Trophoblast cell (in vitro differentiated cells and primary cell): ENCODE measurements around the gene ADCY3.

Experiments
- DNase-seq, 2 donors: peaks; one replicate each; pipeline ENCODE4 v3.0.0-alpha.2; 2016
- H2AFZ ChIP-seq: 2 replicates; pipeline ENCODE4 v1.6.1; 2013; ENCODE audit warnings: low read length, moderate library complexity, mild to moderate bottlenecking; ENCODE audit not compliant: insufficient read depth, poor library complexity
- H2AK5ac ChIP-seq: 2 replicates; pipeline ENCODE4 v1.6.1; 2013; ENCODE audit warnings: mild to moderate bottlenecking, low read length
- H2BK120ac ChIP-seq: 2 replicates; pipeline ENCODE4 v1.6.1; 2013; ENCODE audit warnings: low read length, mild to moderate bottlenecking, moderate library complexity; ENCODE audit not compliant: insufficient read depth, poor library complexity
- H2BK12ac ChIP-seq: 2 replicates; pipeline ENCODE4 v1.6.1; 2013; ENCODE audit warnings: mild to moderate bottlenecking, low read length, moderate library complexity
- H2BK5ac ChIP-seq: 2 replicates; pipeline ENCODE4 v1.6.1; 2013; ENCODE audit warnings: low read length, low read depth, moderate library complexity, mild to moderate bottlenecking; ENCODE audit not compliant: poor library complexity
- H3K14ac ChIP-seq: 2 replicates; pipeline ENCODE4 v1.6.1; 2013; ENCODE audit warnings: mild to moderate bottlenecking, low read length
- H3K18ac ChIP-seq: 2 replicates; pipeline ENCODE4 v1.6.1; 2013; ENCODE audit warnings: mild to moderate bottlenecking, low read length
- H3K23ac ChIP-seq: 2 replicates; pipeline ENCODE4 v1.6.1; 2013; ENCODE audit warnings: low read length
- H3K27ac ChIP-seq: 2 replicates; pipeline ENCODE4 v1.5.1; 2013; ENCODE audit warnings: low read depth, mild to moderate bottlenecking, inconsistent platforms, low read length, moderate library complexity
- H3K27me3 ChIP-seq: 2 replicates; pipeline ENCODE4 v1.6.1; 2013; ENCODE audit warnings: inconsistent platforms, mild to moderate bottlenecking, low read length, moderate library complexity; ENCODE audit not compliant: insufficient read depth
- H3K36me3 ChIP-seq, 2 experiments: 1 replicate in 1 of 2; 2 replicates in 1 of 2; pipeline ENCODE4 v1.6.1; 2013; ENCODE audit warnings: low read length in 2 of 2, mild to moderate bottlenecking in 2 of 2, moderate library complexity in 1 of 2; ENCODE audit not compliant: insufficient read depth in 2 of 2, control insufficient read depth in 1 of 2
- H3K4ac ChIP-seq: 2 replicates; pipeline ENCODE4 v1.6.1; 2013; ENCODE audit warnings: low read depth, mild to moderate bottlenecking, low read length, moderate library complexity
- H3K4me1 ChIP-seq, 2 experiments: 1 replicate in 1 of 2; 2 replicates in 1 of 2; pipeline ENCODE4 v1.6.1; 2013; ENCODE audit warnings: low read length in 2 of 2, mild to moderate bottlenecking in 2 of 2, moderate library complexity in 1 of 2; ENCODE audit not compliant: insufficient read depth in 2 of 2, control insufficient read depth in 1 of 2
- H3K4me2 ChIP-seq: 2 replicates; pipeline ENCODE4 v1.6.1; 2013; ENCODE audit warnings: inconsistent platforms, mild to moderate bottlenecking, low read length, moderate library complexity
- H3K4me3 ChIP-seq: 2 replicates; pipeline ENCODE4 v1.5.1; 2013; ENCODE audit warnings: mild to moderate bottlenecking, low read depth, low read length, inconsistent platforms
- H3K79me1 ChIP-seq: one replicate; pipeline ENCODE4 v1.6.1; 2013; ENCODE audit warnings: low read length
- H3K79me2 ChIP-seq: 2 replicates; pipeline ENCODE4 v1.6.1; 2013; ENCODE audit warnings: low read length, mild to moderate bottlenecking; ENCODE audit not compliant: control insufficient read depth, insufficient read depth, poor library complexity
- H3K9ac ChIP-seq: 2 replicates; pipeline ENCODE4 v1.6.1; 2013; ENCODE audit warnings: mild to moderate bottlenecking, low read length
- H3K9me3 ChIP-seq: 2 replicates; pipeline ENCODE4 v1.6.1; 2013; ENCODE audit warnings: low read depth, mild to moderate bottlenecking, control low read depth, inconsistent platforms, low read length; ENCODE audit not compliant: insufficient read depth
- H4K12ac ChIP-seq: 2 replicates; pipeline ENCODE4 v1.6.1; 2013; ENCODE audit warnings: low read depth, mild to moderate bottlenecking, low read length, moderate library complexity
- H4K8ac ChIP-seq: 2 replicates; pipeline ENCODE4 v1.6.1; 2013; ENCODE audit warnings: low read depth, mild to moderate bottlenecking, low read length, moderate library complexity
- H4K91ac ChIP-seq: one replicate; pipeline ENCODE4 v1.6.1; 2013; ENCODE audit warnings: low read depth, mild to moderate bottlenecking, low read length, moderate library complexity
- WGBS: extraction: QIAGEN DNeasy Blood & Tissue Kit; methylation state at CpG from one replicate; pipeline ENCODE4 v1.1.7; 2013; ENCODE audit warnings: missing lambda C conversion rate; ENCODE audit not compliant: insufficient read length, insufficient coverage; ENCODE audit errors: extremely low coverage; 5-methylcytosine and 5-hydroxymethylcytosine counted together

The ADCY3 gene

GRCh38 chr2:24926602-24927252 lies 6.7 kb upstream of the ADCY3 start:
- H3K14ac ChIP-seq, result no peak overlapping the region
- H4K91ac ChIP-seq, result no peak overlapping the region
- no peak overlapping the region for H2BK12ac ChIP-seq
- no peak overlapping the region for H4K8ac ChIP-seq
- H3K4ac ChIP-seq, result no peak overlapping the region
- no peaks in the 10 kb centered on the region for H3K9me3 ChIP-seq
- H4K12ac ChIP-seq, result no peak overlapping the region
- no peaks in the 10 kb centered on the region for H3K79me2 ChIP-seq
- H3K4me1 ChIP-seq, result no peaks in the 10 kb centered on the region
- no peak overlapping the region for H2BK120ac ChIP-seq
- H3K79me1 ChIP-seq, result no peaks in the 10 kb centered on the region
- no peak overlapping the region for H2AK5ac ChIP-seq
- no peak overlapping the region for H3K4me2 ChIP-seq
- H2BK5ac ChIP-seq, result no peak overlapping the region
- H3K36me3 ChIP-seq, result no peaks in the 10 kb centered on the region
- no peak overlapping the region for H3K23ac ChIP-seq
- H2AFZ ChIP-seq, result no peak overlapping the region
- no peak overlapping the region for H3K27ac ChIP-seq
- no peak overlapping the region for H3K18ac ChIP-seq
- peak in 1 of 2 donors; percentile 36 for DNase-seq
- H3K27me3 ChIP-seq, result no peaks in the 10 kb centered on the region
- no CpG with 5 or more reads among the region's 33 CpGs for WGBS
- H3K4me3 ChIP-seq, result no peak overlapping the region
- H3K9ac ChIP-seq, result peak overlapping the region; percentile 29

GRCh38 chr2:24926220-24926601 lies 6.2 kb upstream of the ADCY3 start:
- Histone ChIP-seq H3K27ac (no peak overlapping the region), H2AFZ (no peak overlapping the region), H2AK5ac (no peak overlapping the region), H4K8ac (no peak overlapping the region), H3K9me3 (no peaks in the 10 kb centered on the region), H3K79me1 (no peaks in the 10 kb centered on the region), H3K79me2 (no peaks in the 10 kb centered on the region), H4K91ac (no peak overlapping the region), H3K36me3 (no peaks in the 10 kb centered on the region), H4K12ac (no peak overlapping the region), H2BK120ac (no peak overlapping the region), H3K4me2 (no peak overlapping the region), H3K27me3 (no peaks in the 10 kb centered on the region), H3K4me1 (no peaks in the 10 kb centered on the region), H3K4ac (no peak overlapping the region), H2BK5ac (no peak overlapping the region), H3K14ac (no peak overlapping the region), H3K23ac (no peak overlapping the region), H3K4me3 (no peak overlapping the region), H2BK12ac (no peak overlapping the region), H3K9ac (no peak overlapping the region), H3K18ac (no peak overlapping the region)
- WGBS, result no CpG with 5 or more reads among the region's 14 CpGs
- no peak for DNase-seq

- Histone ChIP-seq H3K79me2 (no peaks in the 10 kb centered on the region), H3K27ac (no peak overlapping the region), H3K79me1 (no peaks in the 10 kb centered on the region), H3K9me3 (no peaks in the 10 kb centered on the region), H3K18ac (no peak overlapping the region), H3K4me3 (no peak overlapping the region), H2BK5ac (no peak overlapping the region), H2BK120ac (no peak overlapping the region), H4K91ac (no peak overlapping the region), H3K4ac (no peak overlapping the region), H3K27me3 (no peaks in the 10 kb centered on the region), H3K4me2 (no peak overlapping the region), H4K12ac (no peak overlapping the region), H2BK12ac (no peak overlapping the region), H3K9ac (no peak overlapping the region), H4K8ac (no peak overlapping the region), H3K23ac (no peak overlapping the region), H3K36me3 (no peaks in the 10 kb centered on the region), H2AFZ (no peak overlapping the region), H3K14ac (no peak overlapping the region), H3K4me1 (no peaks in the 10 kb centered on the region), H2AK5ac (no peak overlapping the region)
- no peak for DNase-seq
- 100% methylated on average over 1 of the region's 10 CpGs for WGBS
Observed at GRCh38 chr2:24925815-24926214, 5.8 kb upstream of the ADCY3 start.

DNA sequence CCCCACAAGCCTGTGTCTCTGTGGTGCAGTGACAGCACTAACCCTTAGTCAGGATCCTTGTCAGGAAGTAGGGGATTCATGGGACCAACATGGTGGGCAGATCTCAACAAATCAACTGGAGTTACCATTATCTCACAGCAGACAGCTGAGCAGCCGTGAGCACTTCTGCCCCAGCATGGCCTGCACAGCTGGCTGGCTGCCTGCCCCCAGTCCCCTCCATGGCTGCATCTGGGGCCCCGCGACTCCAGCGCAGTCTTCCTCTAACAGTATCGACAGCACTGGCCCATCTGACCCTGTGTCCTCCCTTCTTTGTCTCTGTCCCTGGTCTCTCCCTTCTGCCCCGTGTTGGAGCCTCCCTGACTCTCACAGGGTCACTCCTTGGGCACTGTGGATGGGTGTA lies 4.7 kb upstream of the ADCY3 start:
- H3K9me3 ChIP-seq, result no peaks in the 10 kb centered on the region
- H3K27me3 ChIP-seq, result peaks cover 2% of the 10 kb centered on the region
- no peak overlapping the region for H4K12ac ChIP-seq
- H4K8ac ChIP-seq, result no peak overlapping the region
- H2BK120ac ChIP-seq, result no peak overlapping the region
- H2AK5ac ChIP-seq, result no peak overlapping the region
- H4K91ac ChIP-seq, result no peak overlapping the region
- no peak overlapping the region for H2BK12ac ChIP-seq
- H3K4me1 ChIP-seq, result no peaks in the 10 kb centered on the region
- H3K36me3 ChIP-seq, result no peaks in the 10 kb centered on the region
- H2BK5ac ChIP-seq, result no peak overlapping the region
- no peaks in the 10 kb centered on the region for H3K79me2 ChIP-seq
- H3K18ac ChIP-seq, result no peak overlapping the region
- H3K4ac ChIP-seq, result no peak overlapping the region
- H3K14ac ChIP-seq, result no peak overlapping the region
- H3K9ac ChIP-seq, result no peak overlapping the region
- no peak overlapping the region for H2AFZ ChIP-seq
- WGBS, result no CpG with 5 or more reads among the region's 6 CpGs
- no peak overlapping the region for H3K27ac ChIP-seq
- H3K4me3 ChIP-seq, result no peak overlapping the region
- no peak overlapping the region for H3K23ac ChIP-seq
- H3K4me2 ChIP-seq, result no peak overlapping the region
- no peak for DNase-seq
- no peaks in the 10 kb centered on the region for H3K79me1 ChIP-seq
